Measurements from ENCODE around the gene PRRG3. TPM values are rescaled to one million over a fixed set of nuclear protein-coding genes. Genes with fewer than 3 reads are reported as not detected.

The PRRG3 gene
- total and polyA plus RNA-seq, 2 donors (not counting 3 experiments of a cell fraction or from before 2014, with no cell fraction given): not detected

DNA sequence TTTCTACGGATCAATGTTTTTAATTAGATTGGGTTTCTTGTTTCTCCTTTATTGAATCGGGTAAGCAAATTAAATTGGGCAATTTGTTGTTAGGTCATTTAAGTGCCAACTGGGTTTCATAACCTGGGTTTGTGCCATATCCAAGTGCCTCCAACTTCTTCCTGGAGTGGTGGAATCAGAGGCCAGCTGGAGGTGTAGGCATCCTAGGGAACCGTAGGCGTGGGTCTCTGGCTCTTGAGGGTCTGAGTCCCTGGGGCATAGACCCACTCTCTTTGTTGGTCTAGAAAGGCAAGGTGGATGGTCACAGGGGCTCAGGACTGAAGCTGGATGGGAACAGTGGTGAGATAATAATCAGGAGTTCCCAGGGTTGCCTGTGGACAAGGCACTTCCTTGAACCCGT lies 57.6 kb downstream of the PRRG3 start:
- ChIA-PET CTCF (interaction anchor here (0.7 to 9.9 kb wide), 24 partner anchors 10 to 1173 kb away, joined by 3 to 190 read pairs (median 5); partner anchors contain the start of genes GABRE and GABRQ), POLR2A (no interaction called here)
- no peak overlapping the region for H3K27ac ChIP-seq (ENCODE audit: insufficient read depth, low read depth, low read length)
- TF ChIP-seq MYC (IDR thresholded peaks at IDR 0.05; ENCODE audit: low read depth, low read length): no peak
- TF ChIP-seq CTCF (IDR thresholded peaks at IDR 0.05; ENCODE audit: extremely low read depth in 1 of 2, insufficient read depth in 1 of 2, low read depth in 1 of 2, low read length in 2 of 2): no peak
- no peak for TF ChIP-seq GATA2 (IDR thresholded peaks at IDR 0.05; ENCODE audit: insufficient read depth, insufficient read length, low read depth, low read length)
- no peak for TF ChIP-seq FOS (IDR thresholded peaks at IDR 0.05; ENCODE audit: borderline replicate concordance, insufficient read depth, low read length)
- TF ChIP-seq EZH2 (IDR thresholded peaks at IDR 0.05; ENCODE audit: borderline replicate concordance, low read depth, low read length, severe bottlenecking): no peak
- TF ChIP-seq POLR2AphosphoS5 (IDR thresholded peaks at IDR 0.05; ENCODE audit: insufficient read depth, low read depth, low read length): no peak
- no peak for TF ChIP-seq JUN (IDR thresholded peaks at IDR 0.05; ENCODE audit: borderline replicate concordance, insufficient read depth, insufficient read length, low read depth)
- TF ChIP-seq MAX (IDR thresholded peaks at IDR 0.05; ENCODE audit: insufficient read depth, insufficient read length): no peak
- no peak overlapping the region for H3K4me3 ChIP-seq (replicated peaks in 1 of 3; ENCODE audit: insufficient read depth in 1 of 3, low read depth in 1 of 3, low read length in 3 of 3)
- FAIRE-seq (no peak), DNase-seq (ENCODE audit: low read depth, low spot score) (no peak)
- no peaks in the 10 kb centered on the region for H3K4me1 ChIP-seq (ENCODE audit: control insufficient read depth, extremely low read depth, insufficient read depth, low read length)
- no peak overlapping the region for H3K4me2 ChIP-seq (ENCODE audit: insufficient read depth, low read length)
- intact Hi-C loops (cut with micrococcal nuclease) (loop anchor here (1.0 kb wide), 2 partner anchors 879 to 883 kb away; no protein-coding TSS in a partner anchor), dilution Hi-C loops (cut with MboI; ENCODE audit: extremely low pct_ligation_motif_present, low sequenced_read_pairs) (no loop called here)
- no peaks in the 10 kb centered on the region for H3K79me2 ChIP-seq (ENCODE audit: control insufficient read depth, insufficient read depth, low read length)
- BruUV-seq (replicated peaks): no TSS peak
- H3K9me3 ChIP-seq (replicated peaks; ENCODE audit: control insufficient read depth, insufficient read depth, low read length): no peaks in the 10 kb centered on the region
- no peaks in the 10 kb centered on the region for H4K20me1 ChIP-seq (replicated peaks; ENCODE audit: control insufficient read depth, extremely low read depth, insufficient read depth, low read length)
- no peak overlapping the region for H2AFZ ChIP-seq (ENCODE audit: low read depth, low read length)
- H3K36me3 ChIP-seq (ENCODE audit: control insufficient read depth in 2 of 2, extremely low read depth in 1 of 2, insufficient read depth in 2 of 2, low read length in 2 of 2): no peaks in the 10 kb centered on the region
- H3K9ac ChIP-seq (replicated peaks; ENCODE audit: extremely low read depth, insufficient read depth, low read length): no peak overlapping the region
- H3K9me1 ChIP-seq (replicated peaks; ENCODE audit: control insufficient read depth, extremely low read depth, insufficient read depth, low read length): no peaks in the 10 kb centered on the region
- H3K27me3 ChIP-seq (ENCODE audit: control insufficient read depth in 2 of 2, insufficient read depth in 2 of 2, low read length in 2 of 2): no peaks in the 10 kb centered on the region
